Stimulated activated CD8-positive, alpha-beta memory T cell treated with anti-CD3 and anti-CD28 coated beads, Interleukin-12 subunit alpha, Interleukin-12 subunit beta, amount 100 ng/mL, for 24 hours (primary cell): Measurements from ENCODE around the gene ACVR1C.

Source experiments
- DNase-seq: peaks from one replicate; pipeline ENCODE4 v3.0.0-alpha.2; 2020; ENCODE audit errors: extremely low read depth

ACVR1C gene

DNA sequence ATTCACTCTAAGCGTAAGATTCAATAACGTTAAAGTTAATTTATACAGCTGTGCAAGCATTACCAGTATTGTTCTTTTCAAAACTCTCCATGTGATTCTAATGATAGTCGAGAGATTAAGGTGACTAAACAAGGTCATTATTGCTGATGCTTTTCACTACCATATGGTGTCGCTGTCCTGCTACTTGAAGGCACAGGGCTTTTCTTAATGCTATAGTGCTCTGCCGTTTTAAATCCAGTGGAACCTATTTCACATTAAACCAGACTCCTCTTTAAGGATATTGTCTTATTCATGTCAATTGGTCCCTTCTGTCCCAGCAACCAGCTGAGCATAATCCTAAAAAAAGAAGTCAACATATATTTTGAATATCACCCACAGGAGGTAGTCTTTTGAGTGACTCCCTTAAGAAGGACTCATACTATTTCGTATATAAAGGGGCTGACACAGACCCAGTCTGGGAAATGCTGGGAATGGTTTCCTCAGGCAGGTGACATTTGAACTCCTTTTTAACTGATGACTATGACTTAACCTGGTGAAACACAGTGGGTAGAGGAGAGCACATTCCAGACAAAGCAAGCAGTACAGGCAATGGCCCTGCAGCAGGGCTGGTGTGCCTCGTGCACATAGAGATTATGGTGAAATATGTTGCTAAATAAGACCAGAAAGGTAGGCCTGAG, 130.9 kb downstream of the ACVR1C start:
- DNase-seq, result no peak

DNA sequence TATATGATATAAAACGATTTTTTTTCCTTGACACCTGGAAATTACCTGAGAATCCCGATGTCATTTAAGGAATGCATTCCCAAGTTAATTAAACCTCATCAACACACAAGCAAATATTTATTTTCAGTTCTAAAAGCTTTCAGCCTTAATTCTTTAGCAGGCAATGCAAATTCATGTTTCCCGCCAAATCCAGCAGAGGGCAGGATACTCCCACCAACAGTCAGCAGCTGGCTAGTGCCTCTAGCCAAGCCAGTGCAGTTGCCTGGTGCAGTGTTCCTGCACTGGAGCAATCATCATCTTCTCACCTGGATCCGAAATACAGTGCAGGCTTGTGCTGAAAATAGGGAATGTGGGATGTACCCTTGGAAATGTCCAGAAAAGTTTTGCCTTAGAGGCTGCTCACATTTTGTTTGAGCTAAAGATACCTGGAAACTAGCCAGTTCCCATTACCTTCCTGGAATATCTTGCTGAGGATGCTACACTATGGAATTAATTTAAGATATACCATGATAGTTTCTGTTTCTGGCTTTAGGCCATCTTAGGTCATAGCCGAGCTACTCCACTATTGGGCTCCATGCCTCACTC, 136.4 kb downstream of the ACVR1C start:
- DNase-seq, result no peak

DNA sequence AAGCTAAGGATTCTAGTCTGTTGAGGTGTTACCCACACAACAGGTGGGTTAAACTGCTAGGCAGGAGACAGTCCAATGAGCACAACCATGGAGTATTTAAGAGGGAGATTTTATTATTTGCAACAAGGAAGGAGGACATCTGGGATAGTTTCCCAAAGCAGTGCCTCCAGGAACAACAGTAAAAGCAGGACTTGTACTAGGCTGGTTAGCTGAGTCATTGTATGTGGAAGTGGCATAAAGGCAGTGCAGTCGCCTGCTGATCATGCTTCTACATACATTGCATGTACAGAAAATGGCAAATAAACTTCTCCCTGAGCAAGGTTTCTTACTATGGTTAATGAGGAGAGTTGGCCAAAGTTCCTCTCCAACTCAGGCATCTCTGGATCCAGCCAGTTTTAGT, 138.7 kb downstream of the ACVR1C start:
- no peak for DNase-seq

DNA sequence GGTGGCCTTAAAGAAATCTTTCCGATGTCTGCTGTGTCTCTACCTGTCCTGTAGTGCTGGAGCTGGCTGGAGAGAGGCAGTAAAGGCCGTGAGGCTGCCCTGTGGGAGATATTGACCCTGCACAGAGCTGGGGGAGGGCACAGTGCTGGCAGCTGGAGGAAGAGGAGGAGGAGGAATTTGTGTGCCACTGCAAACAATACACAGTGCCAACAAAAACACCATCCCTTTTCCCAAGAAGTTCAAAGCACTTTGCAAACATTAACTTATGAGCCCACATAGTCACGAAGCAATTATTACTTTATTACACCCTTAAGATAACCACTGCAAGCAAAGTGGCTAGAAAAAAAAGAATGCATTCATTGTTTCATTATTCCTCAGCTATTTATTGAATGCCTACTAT, 139.8 kb downstream of the ACVR1C start:
- DNase-seq, result no peak

DNA sequence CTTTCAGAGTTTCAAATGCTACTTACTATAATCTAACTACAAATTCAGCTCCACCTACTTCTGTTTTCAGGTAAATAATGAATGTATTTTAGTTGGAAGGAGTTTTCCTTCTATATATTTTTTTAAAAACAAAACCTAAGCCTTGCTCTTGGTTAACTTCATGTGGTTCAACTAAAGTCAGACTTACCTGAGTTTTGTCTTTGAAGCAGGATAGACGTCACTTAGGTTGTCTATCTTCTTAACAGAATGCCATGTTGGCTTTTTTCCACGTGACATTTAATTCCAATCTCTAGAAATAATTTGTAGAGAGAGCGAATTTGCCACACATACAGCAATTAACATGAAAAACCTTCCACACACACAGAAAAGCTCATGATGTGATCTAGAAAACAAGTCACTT, 140.9 kb downstream of the ACVR1C start:
- no peak for DNase-seq

DNA sequence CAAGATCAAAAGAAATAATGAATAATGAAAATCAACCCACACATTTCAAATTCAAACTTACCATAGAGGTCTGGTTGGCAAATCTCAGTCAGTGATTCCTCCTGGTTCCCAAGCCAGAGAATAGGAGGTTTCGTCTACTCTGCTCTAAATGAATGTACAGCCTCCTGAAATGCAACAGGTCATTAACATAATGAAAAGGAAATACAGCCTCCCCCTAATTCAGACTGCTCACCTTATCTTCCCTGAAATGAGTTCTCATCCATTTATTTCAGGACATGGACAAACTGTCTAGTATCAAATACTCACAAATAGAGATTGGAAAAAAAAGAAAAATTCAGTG, 141.4 kb downstream of the ACVR1C start:
- no peak for DNase-seq

DNA sequence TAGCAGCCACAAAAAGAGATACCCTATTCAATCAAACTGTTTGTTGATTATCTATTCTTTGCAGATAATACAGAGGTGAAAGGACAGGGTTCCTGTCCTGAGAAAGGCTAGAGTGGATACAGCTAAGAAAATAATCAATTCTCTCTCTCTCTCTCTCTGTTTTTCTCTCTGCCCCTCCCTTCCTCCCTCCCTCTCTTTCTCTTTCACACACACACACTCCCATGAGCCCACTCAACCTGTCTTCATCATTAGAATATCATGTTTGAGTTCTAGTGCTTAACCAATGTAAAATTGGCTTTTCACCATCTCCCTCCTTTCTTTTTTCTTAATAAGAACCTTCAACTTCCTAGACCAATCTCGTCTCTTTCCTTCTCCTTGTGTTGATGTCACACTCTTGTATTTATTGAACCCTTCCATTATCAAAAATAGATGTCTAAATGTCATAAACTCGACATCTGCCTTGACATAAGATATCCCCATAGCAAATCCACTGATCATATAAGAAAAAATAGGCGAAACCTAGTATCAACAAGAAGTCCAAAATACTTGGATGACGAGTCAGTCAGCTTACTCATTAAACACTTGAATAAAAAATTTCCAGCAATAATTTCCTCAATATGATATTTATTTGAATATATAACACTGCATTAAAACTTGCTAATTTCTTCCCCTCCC, 141.9 kb downstream of the ACVR1C start:
- DNase-seq, result no peak

DNA sequence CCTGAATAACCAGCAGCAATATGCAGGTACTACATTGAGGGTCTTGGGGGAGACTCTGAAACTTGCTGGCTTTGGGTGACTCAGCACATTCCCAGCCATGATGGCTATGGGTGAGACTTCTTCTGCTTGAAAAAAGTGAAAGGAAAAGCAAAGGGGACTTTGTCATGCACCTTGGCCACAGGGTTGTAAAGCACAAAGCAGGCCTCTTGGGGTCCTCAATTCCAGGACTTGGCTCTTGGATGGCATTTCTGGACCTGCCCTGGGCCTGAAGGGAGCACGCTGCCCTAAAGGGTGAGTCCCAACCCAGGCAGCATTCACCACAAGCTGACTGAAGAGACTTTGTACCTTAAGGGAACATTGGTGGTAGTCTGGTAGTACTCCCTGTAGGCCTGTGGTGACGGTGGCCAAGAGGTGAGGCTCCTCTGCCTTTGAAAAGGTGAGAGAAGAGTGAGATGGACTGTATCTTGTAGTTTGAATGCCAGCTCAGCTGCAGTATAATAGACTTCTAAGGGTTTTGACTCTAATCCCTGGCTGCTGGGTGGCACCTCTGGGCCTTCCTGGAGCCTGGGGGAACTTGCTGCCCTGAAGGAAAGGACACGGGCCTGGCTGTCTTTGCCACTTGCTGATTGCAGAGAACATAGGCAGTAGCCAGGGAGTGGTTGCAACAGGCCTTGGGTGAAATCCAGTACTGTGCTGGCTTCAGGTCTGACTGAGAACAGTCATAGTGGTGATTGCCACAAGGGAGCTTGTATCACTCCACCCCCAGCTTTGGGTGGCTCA, 148.3 kb downstream of the ACVR1C start:
- peak; percentile 9 for DNase-seq

DNA sequence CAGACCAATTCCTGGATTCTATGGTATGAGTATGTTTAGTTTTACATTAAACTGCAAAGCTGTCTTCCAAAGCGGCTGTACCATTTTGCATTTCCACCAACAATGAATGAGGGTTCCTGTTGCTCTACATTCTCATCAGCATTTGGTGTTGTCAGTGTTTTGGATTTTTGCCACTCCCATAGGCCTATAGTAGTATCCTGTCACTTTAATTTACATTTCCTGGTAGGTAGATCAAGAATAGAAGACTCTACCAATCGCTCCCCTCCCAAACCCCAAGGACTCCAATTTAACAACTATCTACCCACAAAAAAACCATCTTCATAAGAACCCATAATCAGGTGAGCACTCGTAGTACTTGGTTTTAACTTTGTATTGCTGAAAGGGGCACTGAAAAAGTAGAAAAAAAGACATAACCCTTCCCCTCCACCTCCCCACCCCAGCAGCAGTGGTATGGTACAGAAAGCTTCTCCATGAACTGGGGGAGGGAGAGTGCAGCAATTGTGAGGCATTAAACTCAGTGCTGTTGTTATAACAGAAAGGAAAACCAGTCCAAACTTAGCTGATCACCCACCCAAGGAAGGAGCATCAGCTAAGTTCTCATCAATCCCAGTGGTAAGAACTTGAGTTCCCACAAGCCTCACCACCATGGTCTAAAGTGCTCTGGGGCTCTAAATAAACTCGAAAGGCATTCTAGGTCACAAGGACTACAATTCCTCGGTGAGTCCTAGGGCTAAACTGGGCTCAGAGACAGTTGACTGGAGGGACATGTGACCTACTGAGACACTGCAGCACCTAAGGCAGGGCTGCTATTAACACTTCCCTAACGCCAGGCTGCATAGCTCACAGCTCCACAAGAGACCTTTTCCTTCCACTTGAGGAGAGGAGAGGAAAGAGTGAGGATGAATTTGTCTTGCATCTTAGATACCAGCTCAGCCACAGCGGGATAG, 149.3 kb downstream of the ACVR1C start:
- no peak for DNase-seq

DNA sequence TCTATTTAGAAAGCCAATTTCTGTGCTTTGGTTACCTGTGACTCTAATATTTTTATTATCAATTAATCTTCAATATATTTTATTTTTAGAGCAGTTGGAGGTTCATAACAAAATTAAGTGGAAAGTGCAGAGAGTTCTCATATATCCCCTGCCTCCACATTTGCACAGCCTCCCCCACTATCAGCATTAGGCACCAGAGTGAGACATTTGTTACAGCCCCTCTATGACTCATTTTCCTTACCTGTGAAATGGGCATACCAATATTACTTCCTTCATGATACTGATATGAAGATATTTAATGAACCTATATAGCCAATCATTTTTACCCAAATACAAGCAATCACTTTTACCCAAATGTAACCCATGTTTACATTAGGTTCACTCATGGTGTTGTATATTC, 150.7 kb downstream of the ACVR1C start:
- DNase-seq, result no peak

DNA sequence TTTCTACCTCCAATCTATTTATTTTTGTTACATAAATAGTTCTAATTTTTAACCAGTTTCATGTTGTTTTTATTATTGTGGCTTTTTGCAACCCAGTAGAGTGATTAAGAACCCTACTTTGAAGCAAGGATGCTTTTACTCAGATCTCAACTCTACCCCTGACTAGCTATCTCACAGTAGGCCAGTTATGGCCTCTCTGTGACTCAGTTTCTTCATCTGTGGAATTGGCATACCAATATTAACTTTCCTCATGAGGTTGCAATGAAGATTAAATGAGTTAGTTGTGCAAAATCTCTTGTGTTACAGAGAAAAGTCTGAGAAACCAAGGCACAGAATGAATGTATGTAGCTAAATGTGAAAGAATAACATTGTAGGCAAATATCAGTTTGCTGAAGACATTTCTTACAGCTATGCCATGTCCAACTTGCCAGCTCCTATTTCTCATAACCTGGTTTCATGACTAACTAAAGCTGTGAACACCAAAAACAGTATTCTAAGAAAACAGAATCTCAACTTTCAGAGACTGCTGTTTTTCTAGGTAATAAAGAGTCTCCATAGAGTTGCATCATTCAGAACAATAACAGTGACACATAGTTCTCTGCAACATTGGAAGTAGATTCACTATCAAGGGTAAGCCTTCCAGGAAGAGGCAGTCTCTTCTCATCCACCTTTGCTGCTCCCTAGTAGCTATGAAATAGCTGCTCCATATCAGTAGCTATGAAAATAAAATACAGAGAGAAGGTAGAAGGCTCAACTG, 151.5 kb downstream of the ACVR1C start:
- no peak for DNase-seq
